ENCODE results near the gene USF2. TPM values are rescaled to one million over a fixed set of nuclear protein-coding genes. Genes with fewer than 3 reads are reported as not detected.
A peak's percentile ranks its signal among the peaks of the same experiment; 100 is the strongest.

Gene USF2
- total RNA-seq, 1 donor from 2014 or later: 110 TPM

DNA sequence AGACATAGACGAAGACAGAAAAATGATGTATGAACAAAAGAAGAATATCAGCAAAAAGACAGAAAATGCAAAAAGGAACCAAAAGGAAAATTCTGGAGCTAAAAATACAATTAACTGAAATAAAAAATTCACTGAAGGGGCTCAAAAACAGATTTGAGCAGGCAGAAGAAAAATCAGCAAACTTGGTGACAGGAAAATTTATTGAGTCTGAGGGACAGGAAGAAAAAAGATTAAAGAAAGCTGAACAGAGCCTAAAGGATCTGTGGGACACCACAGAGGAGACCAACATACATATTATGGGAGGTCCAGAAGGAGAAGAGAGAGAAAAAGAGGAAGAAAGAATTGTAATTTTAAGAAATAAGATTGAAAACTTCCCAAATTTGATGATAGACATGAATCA is 27.3 kb upstream of the USF2 start:
- no peak for DNase-seq (ENCODE audit: low spot score)

DNA sequence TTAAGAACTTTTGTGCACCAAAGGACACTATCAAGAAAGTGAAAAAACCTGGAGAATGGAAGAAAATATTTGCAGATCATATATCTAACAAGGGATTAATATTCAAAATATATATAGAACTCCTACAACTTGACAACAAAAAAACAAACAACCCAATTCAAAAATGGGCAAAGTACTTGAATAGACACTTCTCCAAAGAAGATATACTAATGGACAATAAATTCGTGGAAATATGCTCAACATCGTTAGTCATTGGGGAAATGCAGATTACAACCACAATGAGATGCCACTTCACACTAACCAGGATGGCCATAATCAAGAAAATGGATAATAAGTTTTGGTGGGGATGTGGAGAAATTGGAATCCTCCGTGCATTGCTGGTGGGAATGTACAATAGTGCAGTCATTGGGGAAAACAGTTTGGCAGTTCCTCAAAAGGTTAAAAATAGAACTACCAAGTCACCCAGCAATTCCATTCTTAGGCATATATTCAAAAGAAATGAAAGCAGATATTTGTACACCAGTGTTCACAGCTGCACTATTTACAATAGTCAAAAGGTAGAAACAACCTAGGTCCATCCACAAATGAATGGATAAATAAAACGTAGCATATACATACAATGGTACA is 22.2 kb upstream of the USF2 start:
- no peak for DNase-seq (ENCODE audit: low spot score)

DNA sequence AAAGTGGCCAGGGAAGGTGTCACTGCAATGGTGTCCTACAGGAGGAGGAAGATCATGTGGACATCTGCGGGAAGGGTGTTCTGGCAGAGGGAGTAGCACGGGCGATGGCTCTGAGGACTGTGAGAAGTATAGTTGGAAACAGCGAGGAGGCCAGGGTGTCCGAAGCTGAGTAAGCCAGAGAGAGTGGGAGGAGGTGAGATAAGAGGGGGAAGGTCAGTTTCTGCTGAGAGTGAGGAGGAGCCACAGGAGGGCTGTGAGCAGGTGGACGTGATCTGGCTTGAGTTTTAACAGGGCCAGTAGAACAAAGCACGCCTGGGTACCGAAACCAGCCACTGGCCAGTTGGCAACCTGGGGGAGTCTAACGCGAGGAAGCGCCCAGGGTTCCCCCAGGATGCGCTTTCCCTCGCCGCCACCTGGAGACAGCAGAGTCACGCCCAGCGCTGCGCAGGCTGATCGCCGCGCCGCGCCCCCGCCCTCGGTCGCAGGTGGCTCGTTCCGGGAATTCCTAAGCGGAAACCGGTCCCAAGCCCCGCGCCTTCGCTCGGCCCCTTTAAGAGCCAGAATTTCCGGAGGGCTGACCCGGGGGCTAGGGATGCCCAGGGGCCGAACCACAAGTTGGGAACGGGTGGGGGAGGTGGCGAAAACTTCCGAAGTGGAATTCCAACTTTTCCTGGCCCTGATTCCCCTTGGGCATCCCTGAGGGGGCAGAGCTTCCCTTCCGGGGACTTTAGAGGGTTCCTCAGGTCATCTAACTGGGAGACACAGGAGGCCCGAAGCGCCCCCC is 21.0 kb upstream of the USF2 start:
- peak; percentile 91 for DNase-seq (ENCODE audit: low spot score)

DNA sequence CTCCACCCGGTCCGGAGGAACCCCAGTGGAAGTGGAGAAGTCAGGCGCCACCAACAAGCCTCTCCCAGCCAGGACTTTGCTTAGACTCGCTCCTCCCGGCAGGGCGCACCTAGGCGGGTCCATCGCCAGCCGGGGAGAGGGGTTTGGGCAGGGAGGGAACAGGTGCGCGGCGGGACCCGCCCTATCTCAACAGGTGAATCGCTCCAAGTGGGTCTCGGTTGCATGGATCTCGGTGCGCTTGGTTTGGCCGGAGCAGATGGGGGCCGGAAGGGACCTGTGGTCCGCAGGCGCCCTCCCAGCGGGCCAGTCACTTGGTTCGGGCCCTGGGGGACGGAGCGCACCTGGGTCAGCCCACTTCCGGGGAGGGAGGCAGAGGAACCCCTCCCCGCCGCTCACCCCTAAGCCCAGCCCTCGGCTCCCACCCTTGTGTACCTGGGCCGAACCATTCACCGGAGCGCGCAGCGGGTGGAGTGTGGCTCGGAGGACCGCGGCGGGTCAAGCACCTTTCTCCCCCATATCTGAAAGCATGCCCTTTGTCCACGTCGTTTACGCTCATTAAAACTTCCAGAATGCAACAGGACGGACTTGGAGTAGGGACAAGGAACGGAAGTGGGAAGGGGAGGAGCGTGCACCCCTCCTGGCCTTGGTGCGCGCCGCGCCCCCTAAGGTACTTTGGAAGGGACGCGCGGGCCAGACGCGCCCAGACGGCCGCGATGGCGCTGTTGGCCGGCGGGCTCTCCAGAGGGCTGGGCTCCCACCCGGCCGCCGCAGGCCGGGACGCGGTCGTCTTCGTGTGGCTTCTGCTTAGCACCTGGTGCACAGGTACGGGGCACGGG is 20.2 kb upstream of the USF2 start, which contains the start of gene LSR:
Gene LSR, plus strand, starts transcription at position 693 of the 836 bp plus-strand sequence. Its CDS starts 21 bp downstream, at position 714.
- peak; percentile 89 for DNase-seq (ENCODE audit: low spot score)

DNA sequence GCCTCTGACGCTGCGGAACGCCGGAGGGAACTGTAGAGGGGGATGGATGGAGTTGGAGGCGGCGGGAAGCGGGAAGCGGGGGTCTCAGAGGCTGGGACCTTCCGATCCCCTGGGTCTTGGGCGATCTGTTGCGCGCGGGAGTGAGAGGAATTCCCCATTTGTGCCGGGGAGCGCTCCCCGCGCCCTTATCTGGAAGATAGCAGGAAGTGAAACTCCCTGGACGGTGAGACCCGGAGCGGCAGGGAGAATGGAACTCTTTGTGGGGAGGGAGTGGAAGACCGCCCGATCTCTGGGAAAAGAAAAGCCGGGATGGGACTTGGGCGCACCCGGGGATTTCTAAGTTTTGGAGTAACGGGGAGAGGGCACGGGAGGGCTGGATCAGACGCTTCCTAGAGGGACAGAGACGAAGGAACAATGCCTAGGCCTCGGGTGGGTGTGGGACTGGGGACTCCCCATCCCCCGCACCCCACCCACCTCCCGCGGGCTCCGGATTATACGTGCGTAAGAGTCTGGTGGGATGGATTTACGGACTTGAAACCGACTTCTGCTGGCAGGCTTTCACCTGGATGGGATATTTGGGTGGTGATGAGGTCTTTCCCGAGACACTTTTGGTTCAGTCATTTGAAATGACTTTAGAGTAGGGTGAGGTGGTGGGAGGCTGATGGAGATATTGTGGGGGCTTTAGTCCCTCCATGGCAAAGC is 19.5 kb upstream of the USF2 start:
- DNase-seq (ENCODE audit: low spot score): peak; percentile 89

DNA sequence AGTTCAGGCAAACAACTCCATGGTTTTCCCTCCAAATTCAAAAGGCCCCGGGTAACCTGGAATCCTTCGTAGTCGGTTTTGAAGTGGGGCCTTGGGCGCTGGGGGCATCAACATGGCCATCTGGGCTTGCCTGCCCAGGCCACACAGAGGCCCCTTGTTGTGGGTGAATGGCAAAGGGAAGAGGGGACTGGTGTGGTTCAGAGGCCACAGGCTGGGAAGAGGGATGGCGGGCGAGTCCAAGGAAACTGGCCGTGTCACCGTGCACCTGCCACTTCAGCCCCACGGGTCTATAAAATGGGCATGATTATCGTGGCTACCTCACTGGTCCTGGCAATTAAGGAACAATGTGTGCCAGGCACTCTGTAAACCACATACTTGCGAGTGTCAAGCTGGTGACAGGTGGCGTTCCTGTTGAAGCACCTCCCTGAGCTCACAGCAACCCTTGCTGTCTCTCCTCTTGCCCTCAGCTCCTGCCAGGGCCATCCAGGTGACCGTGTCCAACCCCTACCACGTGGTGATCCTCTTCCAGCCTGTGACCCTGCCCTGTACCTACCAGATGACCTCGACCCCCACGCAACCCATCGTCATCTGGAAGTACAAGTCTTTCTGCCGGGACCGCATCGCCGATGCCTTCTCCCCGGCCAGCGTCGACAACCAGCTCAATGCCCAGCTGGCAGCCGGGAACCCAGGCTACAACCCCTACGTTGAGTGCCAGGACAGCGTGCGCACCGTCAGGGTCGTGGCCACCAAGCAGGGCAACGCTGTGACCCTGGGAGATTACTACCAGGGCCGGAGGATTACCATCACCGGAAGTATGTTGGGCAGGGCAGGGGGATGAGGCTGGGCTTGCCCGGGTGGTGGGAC is 18.7 kb upstream of the USF2 start:
- DNase-seq (ENCODE audit: low spot score): peak; percentile 71

DNA sequence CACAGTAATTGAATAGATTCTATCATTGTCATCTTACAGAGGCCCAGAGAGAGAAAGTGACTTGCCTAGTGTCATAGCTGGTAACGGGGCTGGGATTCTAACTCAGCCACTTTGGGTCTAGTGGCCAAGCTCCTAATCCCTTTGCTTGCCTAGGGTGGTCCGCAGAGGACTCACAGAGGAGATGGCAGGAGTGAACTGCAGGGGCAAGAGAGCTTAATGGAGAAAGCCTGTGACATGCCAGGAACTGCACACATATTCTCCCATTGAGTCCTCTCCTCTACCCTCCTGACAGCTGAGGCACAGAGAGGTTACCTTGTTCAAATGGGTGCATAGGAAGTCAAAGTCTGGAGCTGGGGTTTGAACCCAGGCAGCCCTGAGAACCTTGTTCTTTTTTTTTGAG is 17.3 kb upstream of the USF2 start:
- no peak for DNase-seq (ENCODE audit: low spot score)

DNA sequence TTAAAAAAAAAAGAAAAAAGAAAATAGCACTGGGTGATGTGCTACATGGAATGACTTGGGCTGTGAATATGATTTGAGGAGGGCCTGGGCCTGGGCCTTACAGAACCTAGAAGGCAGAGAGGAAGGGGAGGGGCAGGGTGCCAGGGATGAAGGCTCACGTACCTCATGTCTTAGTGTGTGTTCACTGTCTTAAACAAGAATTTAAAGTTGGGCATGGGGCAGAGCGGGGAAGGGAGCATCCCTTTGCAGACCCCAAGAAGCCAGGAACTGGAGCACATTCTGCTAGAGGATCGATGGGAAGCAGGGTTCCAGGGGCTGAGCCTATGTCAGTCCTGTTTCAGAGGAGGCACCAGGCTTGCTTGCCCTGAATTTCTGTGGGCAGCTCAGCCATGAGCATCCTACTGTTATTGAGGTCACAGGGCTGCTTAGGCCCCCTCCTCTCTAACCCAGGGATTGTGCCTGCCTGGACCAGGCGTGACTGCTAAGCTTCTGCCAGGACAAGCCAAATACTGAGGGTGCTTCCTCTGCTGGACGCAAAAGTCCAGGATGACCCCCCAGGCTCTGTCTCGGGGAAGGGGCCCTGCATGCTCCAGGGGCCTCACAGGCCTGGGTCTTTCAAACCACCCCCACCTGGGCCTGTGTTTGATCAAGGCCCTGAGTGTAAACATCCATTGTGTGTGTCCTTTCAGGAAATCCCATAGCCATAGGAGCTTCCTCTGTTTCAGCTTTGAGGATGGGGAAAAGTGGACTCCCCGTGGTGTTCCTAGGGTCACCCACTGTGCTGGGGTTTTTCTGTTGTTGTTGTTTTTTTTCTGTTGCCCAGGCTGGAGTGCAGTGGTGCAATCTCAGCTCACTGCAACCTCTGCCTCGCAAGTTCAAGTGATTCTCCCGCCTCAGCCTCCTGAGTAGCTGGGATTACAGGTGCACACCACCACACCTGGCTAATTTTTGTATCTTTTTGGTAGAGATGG is 15.2 kb upstream of the USF2 start:
- peak; percentile 82 for DNase-seq (ENCODE audit: low spot score)

DNA sequence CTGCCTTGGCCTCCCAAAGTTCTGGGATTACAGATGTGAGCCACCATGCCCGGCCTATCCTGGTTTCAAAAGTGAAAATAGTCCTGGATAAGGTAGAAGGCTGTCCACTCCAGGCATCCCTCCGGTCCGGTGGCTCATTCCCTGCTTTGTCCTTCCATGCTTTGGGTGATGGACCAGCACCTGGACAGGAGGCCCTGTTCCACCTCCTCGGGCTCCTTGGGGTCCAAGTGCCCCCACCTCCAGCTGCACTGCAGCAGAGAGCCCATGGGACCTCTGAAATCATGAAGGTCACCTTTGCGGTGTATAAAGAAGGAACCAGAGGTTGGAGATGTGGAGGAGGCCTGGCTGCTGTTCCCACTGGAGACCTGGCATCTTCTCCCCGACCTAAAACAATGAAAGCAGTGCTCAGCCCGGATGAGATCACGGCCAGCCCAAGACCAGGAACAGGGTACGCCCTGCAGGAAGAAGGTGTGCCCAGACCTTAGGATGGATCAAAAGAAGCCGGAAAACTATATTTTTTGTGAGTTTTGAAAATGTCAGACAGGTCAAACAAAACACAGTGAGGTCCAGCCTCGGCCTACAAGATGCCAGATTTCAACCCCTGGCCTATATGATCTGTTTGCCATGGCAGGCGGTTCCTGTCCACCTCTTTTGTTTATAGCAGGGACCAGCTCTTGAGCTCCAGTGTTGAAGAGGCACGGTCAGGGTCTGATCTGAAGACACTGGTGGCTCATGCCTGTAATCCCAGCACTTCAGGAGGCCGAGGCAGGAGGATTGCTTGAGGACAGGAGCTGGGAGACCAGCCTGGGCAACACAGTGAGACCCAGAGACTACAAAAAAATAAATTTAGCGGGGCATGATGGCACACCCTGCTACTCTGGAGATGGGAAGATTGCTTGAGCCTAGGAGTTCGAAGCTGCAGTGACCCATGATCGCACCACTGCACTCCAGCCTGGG is 14.1 kb upstream of the USF2 start:
- peak; percentile 68 for DNase-seq (ENCODE audit: low spot score)

DNA sequence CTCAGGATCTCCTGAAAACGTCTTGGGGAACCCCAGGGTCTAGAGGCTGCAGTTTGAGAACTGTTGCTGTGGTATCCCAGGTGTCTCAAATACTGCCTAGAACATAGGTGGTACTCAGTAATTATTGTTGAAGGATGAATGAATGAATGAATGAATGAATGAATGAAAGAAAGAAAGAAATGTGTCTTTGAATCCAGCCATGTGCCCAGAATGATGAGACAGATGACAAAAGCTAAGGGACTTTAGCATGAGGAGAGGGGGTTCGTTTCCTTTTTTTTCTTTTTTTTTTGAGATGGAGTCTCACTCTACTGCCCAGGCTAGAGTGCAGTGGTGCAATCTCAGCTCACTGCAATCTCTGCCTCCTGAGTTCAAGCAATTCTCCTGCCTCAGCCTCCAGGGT is 12.2 kb upstream of the USF2 start:
- DNase-seq (ENCODE audit: low spot score): no peak

DNA sequence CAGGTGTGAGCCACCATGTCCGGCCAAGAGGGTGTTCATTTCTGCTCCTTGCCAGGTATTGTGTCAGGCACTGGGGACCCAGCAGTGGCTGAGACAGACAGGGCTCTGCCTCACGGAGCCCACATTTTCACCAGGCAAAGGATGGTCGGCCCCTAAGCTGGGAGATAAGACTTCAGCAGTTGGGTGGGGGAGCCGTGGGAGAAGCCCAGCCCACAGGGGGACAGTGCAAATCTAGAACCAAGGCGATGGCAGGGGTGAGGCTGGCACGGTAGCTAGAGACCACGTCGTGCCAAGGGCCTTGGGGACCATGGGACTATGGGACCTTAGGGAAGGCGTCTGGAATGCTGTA is 11.7 kb upstream of the USF2 start:
- peak; percentile 60 for DNase-seq (ENCODE audit: low spot score)

DNA sequence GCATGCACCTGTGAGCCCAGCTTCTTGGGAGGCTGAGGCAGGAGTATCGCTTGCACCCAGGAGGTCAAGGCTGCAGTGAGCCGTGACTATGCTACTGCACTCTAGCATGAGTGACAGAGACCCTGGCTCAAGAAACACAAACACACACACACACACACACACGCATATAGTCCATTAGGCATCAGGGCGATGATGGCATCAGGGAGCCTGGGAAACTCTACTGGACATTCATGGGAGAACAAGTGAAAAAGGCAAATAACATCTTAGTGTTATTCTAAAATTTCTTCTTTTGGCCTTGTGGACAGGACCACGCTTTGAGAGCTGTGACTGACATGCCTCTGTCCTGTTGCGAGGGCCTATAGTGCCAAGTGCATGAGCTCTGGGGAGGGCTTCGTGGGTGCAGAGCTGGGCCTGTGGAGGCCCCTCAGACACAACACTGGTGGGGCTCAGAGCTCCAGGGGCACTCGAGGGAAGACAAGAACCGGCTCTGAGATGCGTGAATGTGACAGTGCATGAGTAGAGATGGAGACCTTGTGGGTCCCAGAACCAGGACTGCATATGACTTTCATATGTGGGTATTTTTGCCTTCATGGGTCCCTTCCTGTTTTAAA is 8.0 kb upstream of the USF2 start:
- peak; percentile 77 for DNase-seq (ENCODE audit: low spot score)

DNA sequence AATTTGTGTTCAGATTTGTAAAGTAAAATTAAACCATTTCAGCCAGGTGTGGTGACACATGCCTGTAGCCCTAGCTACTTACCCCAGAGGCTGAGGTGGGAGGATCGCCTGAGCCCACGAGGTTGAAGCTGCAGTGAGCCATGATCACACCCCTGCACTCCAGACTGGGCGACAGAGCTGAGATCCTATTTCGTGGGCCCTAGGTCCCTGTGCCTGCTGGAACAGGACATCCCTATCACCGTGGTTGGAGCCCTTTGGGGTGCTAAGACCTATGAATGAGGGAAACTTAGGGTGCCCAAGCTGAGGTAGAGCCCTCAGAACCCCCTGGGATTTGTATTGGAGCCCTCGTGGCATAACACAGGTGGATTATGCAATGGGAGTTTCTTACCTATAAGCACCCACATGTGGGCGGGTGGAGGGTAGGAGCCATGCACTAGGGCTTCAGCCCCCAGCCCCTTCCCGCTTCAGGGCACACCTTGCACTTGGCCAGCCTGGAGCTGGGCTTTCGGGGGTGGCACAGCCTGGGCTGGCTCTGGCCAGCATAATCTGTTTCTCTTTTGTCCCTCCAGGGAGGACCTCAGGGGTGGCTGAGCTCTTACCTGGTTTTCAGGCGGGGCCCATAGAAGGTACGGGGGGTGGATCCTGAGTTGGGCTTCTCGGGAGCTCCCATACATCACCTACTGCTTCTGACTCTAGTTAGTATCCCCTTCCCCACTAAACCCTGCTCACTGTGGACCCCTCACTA is 7.2 kb upstream of the USF2 start:
- DNase-seq (ENCODE audit: low spot score): peak; percentile 75

DNA sequence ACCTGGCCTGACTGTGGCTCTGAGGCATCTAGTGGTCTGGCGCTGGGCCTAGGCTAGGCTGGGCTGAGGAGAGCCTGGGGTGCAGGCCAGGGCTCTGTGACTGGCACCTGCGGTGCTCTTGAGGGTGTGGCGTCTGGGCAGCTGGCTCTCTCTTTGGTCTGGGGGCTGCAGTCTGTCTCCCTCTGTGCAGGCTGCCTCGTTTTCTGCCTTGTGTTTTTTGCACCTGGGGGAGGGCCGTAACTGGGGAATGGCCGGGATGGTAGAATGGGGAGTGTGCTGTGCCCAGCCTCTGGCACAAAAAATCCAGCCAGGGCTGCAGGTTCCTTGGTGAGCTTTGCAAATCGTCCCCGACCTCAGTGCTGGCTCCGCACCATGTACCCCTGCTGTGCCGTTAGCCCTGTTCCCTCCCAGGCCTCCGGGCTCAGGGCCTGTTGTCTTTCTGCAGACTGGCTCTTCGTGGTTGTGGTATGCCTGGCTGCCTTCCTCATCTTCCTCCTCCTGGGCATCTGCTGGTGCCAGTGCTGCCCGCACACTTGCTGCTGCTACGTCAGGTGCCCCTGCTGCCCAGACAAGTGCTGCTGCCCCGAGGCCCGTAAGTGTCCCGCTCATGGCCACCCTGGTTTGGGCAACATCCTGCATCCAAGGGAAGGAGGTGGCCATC is 6.5 kb upstream of the USF2 start:
- DNase-seq (ENCODE audit: low spot score): peak; percentile 74

DNA sequence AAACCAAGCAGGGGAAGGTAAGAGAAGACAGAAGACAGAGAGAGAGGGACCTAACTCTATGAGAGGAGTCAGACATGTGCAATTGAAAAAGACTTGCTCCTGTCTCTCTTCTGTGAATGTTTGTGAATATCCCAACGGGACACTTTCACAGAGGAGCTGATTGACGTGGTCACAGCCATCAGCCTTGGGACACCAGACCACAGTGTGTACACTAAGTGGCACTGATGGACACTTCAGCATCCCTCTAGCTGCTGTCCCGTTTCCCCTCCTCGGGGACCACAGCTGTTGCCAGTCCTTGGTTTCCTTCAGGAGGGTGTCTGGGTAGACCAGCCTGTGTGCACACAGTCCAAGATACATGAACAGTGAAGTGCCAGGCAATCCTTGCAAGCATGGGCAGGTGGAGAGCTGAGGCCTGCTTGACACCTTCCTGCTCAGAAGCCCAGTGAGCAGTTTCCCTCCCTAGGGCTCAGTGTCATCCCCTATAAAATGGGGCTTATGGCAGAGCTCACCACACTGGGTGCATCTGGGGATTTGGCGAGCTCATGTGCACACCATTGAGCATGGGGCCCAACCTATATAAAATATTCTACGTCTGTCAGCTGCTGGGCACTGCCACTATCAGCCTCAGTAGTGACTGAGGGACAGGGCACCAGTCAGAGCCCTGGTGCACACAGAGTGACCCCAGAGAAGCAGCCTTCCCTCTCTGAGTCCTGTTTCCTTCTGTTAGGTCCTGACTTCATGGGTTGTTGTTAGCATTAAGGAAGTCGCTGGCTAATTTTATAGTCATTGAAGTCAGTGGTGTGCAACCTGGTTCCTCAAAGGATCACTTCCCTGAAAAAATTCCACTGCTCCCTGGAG is 4.3 kb upstream of the USF2 start:
- DNase-seq (ENCODE audit: low spot score): peak; percentile 69

Data from mesenteric fat pad (tissue), 1 donor.